T47D (cell line): ENCODE data around the gene TUB.

Source experiments
- DNase-seq, 2 experiments: peaks; one replicate each; pipeline versions ENCODE4 v3.0.0 to v3.0.0-alpha.2; 2011 to 2012; ENCODE audit warnings: low read depth in 1 of 2, low spot score in 1 of 2
- JUND ChIP-seq: IDR thresholded peaks from 2 replicates; pipeline ENCODE4 v1.6.1; 2012; ENCODE audit warnings: low read depth
- in situ Hi-C: cut with HindIII; loops from 2 replicates; pipeline ENCODE4 v1.10.0; 2016; ENCODE audit warnings: low sequenced_read_pairs, low pct_unique_long_range_greater_than_20kb

Gene TUB

DNA sequence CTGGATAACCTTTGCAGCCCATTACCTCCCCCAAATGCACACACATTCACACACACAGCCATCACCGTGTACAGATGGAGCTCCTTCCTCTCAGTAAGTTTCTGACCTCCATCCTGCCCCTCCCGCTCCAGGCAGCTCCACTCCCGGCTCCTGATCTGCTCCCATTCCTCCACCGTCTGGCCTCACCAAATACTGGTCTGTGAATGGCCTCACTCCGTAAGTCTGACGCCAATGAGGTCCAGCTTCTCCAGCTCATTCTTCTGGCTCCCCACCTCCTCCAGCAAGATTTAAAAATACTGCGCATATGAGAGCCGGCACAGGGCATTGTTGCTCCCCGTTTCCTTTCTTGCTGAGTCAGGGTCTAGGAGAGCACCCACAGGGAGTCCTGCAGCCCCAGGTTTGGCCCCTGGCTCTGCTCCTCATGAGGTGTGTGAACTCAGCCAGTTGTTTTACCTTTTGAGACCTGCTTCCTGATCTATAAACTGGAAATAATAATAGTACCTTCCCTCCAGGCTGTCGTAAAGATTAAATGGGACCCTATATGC lies 14.0 kb upstream of the TUB start:
- in situ Hi-C loops, result no loop called here
- no peak for DNase-seq
- no peak for TF ChIP-seq JUND

- in situ Hi-C loops, result no loop called here
- no peak for DNase-seq
- TF ChIP-seq JUND, result no peak
Measured at GRCh38 chr11:8067567-8067928, 13.5 kb upstream of the TUB start.

- DNase-seq, result no peak
- no peak for TF ChIP-seq JUND
- in situ Hi-C loops, result no loop called here
Measured at GRCh38 chr11:8067929-8068575, 13.0 kb upstream of the TUB start.

DNA sequence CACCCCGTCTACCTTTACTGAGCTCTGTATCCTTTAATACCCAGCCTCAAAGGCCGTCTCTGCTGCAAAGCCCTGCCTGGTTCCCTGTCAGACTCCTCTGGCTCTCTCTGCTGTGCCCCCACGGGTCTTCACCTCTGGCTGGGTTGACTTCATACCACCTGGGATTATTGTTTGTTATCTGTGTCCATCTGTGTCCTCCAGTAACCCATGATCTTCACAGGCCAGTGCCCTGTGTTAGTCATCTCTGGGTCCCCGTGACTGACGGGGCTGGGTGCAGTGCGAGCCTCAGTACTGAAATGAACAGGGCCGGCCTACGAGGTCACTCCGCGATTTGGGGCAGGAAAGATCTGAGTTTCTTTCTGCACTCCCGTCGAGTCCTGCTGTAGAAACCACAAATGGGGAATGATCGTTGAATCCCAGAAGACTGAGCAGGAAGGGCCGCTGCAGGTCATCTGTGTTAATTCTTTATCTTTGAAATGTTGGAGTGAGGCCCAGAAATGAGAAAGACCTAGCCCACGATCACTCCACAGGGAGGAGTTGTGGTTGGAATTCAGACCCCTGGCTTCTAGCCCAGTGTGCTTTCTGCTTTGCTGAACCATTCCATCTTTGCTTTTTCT lies 12.3 kb upstream of the TUB start:
- DNase-seq, result no peak
- in situ Hi-C loops, result no loop called here
- no peak for TF ChIP-seq JUND

GRCh38 chr11:8069771-8070170 lies 11.2 kb upstream of the TUB start:
- no peak for TF ChIP-seq JUND
- DNase-seq, result no peak
- in situ Hi-C loops, result no loop called here

GRCh38 chr11:8070417-8071115 lies 10.4 kb upstream of the TUB start:
- DNase-seq, result peak; percentile 30 to 35
- in situ Hi-C loops, result no loop called here
- TF ChIP-seq JUND, result no peak

DNA sequence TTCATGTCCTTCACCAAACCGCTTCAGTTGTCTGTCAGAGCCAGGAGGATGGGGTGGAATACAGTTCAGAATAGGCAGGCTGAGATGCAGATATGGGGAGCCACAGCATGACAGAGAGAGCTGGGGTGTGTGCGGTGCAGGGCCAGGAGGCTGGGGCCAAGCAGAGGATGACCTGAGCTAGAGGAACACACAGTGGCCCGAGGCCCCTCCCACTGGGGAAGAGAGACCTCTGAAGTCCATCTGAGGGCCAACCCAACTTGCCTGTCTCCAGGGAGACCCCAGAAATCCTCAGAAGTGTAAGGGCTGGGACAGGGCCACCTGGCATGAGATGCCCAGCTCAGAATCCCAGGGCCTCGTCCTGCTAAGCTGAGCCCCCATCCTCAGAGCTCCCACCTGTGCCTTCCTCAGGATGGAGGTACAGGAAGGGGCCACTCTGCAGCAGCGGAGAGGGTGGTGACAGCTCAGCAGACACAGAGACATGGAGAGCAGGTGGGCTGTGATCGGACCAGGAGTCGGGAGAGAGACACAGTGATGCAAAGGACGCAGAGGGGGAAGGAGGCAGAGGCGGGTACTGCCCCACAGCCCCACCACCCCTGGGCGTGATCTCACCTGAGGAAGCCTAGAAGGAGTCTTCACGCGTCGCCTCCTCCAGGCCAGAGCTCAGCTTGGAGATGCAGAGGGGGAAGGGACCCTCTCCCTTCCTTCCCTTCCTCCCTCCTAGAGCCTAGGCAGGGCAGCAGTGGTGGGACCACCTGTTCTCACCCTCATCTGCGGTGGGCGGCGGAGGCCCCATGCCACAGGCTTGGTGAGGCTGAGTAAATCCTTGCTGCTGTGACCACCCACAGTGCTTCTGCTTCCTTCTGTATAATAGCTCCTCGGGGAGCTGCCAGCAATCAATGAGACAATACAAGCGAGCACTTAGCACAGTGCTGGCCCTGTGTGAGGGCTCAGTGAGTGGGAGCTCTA lies 9.1 kb upstream of the TUB start:
- in situ Hi-C loops, result no loop called here
- TF ChIP-seq JUND, result no peak
- no peak for DNase-seq

DNA sequence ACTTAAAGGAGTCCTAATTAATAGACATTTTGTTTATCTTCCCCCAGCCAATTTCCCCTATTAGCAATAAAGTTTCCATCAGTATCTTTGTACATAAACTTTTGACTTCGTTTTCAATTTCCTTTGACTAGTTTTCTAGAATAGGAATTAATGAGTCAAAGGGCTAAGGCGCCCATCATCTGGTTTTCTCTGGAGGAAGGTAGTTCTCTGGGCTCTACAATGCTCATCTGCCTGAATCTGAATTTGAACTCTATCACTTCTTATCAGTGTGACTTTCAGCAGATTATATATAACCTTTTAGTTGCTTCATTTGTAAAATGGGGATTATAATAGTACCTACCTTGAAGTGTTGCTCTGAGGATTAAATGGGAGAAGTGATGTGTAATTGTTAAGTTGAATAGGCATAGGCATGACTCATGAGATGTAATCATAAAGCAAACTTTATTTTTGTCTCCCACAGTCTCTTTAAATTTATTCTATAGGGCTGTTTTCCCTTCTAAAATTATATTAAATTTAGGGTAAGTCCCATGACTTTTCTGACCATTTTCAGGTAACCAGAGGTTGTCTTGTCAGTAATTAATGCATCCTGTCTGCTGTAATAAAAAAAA lies 5.8 kb upstream of the TUB start:
- no peak for TF ChIP-seq JUND
- in situ Hi-C loops, result no loop called here
- DNase-seq, result no peak

- in situ Hi-C loops, result no loop called here
- no peak for DNase-seq
- no peak for TF ChIP-seq JUND
Measured at GRCh38 chr11:8079111-8079675, 1.8 kb upstream of the TUB start.

GRCh38 chr11:8080069-8080670 lies 841 bp upstream of the TUB start:
- peak in 1 of 2 experiments; percentile 23 for DNase-seq
- in situ Hi-C loops, result no loop called here
- TF ChIP-seq JUND, result no peak

DNA sequence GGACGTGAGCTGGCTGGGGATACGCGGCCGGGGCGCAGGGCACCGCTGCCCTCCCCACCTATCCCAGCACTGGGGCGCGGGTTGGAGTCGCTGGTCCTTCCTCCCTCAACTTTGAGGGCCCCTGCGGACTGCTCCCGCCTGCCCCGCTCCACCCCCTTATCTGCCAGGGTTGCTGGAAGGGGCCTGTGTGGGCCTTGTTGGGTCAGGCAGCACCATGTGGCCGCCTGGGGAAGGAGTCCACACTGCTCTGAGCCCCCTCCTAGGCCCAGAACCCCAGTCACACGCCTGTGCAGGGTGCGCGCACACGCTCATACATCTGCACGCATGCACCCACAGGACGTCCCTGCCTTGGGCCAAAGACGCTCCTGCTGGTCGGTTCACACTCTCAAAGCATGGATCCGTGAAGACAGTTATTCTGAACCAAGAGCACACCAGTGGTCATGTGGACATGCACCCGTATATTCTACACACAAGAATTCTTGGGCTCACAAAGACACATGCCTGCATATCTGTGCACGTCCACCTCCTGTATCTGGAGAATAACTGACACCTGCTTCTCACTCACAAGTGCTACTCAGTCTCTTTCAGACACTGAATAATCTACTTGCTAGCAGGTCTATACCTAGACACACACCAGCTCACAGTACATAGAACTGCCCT lies 710 bp downstream of the TUB start:
- in situ Hi-C loops, result no loop called here
- no peak for DNase-seq
- TF ChIP-seq JUND, result no peak
